Measurements from ENCODE around the gene MRGPRX3. TPM values are rescaled to one million over a fixed set of nuclear protein-coding genes. Genes with fewer than 3 reads are reported as not detected.

The MRGPRX3 gene
- total RNA-seq, 4 donors from 2014 or later = 0.29 to 0.44 TPM; not detected in 2

Small RNAs within 50 kb of the gene (small RNA-seq; reads per million reads assigned to genes)
- gene HIGD1AP5 = 0 reads per million in 4 donors

Other genes starting within 250 kb of the MRGPRX3 start
- 10 to 100 TPM in 3 of 4 donors, 1 to 10 TPM in 1; 4.2 to 35.7 (median 13.4) TPM for gene SERGEF, start 119.5 kb upstream of the MRGPRX3 start, total RNA-seq
- gene TPH1, start 86.3 kb upstream of the MRGPRX3 start, total RNA-seq = under 1 TPM; 0.06 to 0.38 (median 0.15) TPM
- 10 to 100 TPM in 3 of 4 donors, 1 to 10 TPM in 1; 9.6 to 13.0 (median 12.8) TPM for gene SAAL1, start 26.5 kb upstream of the MRGPRX3 start, total RNA-seq
- not detected for gene MRGPRX4, start 40.3 kb downstream of the MRGPRX3 start, total RNA-seq
- gene SAA4, start 104.2 kb downstream of the MRGPRX3 start, total RNA-seq = 1 to 10 TPM in 1 of 4 donors, not detected in 3; 1.3 TPM
- gene SAA2, start 116.1 kb downstream of the MRGPRX3 start, total RNA-seq = 10 to 100 TPM in 2 of 4 donors, 1 to 10 TPM in 1, not detected in 1; 5.4 to 79.8 (median 12.9) TPM
- 100 to 1,000 TPM in 1 of 4 donors, 10 to 100 TPM in 2, 1 to 10 TPM in 1; 2.3 to 207 (median 22.6) TPM for gene SAA1, start 133.7 kb downstream of the MRGPRX3 start, total RNA-seq
- 10 to 100 TPM; 10.8 to 21.2 (median 15.5) TPM for gene HPS5, start 189.6 kb downstream of the MRGPRX3 start, total RNA-seq
- 10 to 100 TPM; 33.5 to 77.4 (median 54.8) TPM for gene GTF2H1, start 190.0 kb downstream of the MRGPRX3 start, total RNA-seq